H54 (cell line): ENCODE data around the gene ABCA2.

ENCODE experiments used
- DNase-seq: peaks from one replicate; pipeline ENCODE4 v3.0.0; 2011; ENCODE audit warnings: low spot score, mixed read lengths; ENCODE audit not compliant: insufficient read length
- FAIRE-seq: peaks from 3 replicates; lab custom pipeline; 2011; peaks lifted over from hg19 to GRCh38; lab: Jason Lieb, UNC
- POLR2A ChIP-seq: IDR thresholded peaks from 2 replicates; pipeline ENCODE4 v1.6.1; 2011; ENCODE audit warnings: low read depth, mild to moderate bottlenecking, low read length

Gene ABCA2

GRCh38 chr9:136960938-136961275, 67.1 kb downstream of the ABCA2 start:
- DNase-seq (no peak), FAIRE-seq (no peak)
- TF ChIP-seq POLR2A: no peak

GRCh38 chr9:136960212-136960937, 67.7 kb downstream of the ABCA2 start:
- no peak for TF ChIP-seq POLR2A
- FAIRE-seq (no peak), DNase-seq (no peak)

DNA sequence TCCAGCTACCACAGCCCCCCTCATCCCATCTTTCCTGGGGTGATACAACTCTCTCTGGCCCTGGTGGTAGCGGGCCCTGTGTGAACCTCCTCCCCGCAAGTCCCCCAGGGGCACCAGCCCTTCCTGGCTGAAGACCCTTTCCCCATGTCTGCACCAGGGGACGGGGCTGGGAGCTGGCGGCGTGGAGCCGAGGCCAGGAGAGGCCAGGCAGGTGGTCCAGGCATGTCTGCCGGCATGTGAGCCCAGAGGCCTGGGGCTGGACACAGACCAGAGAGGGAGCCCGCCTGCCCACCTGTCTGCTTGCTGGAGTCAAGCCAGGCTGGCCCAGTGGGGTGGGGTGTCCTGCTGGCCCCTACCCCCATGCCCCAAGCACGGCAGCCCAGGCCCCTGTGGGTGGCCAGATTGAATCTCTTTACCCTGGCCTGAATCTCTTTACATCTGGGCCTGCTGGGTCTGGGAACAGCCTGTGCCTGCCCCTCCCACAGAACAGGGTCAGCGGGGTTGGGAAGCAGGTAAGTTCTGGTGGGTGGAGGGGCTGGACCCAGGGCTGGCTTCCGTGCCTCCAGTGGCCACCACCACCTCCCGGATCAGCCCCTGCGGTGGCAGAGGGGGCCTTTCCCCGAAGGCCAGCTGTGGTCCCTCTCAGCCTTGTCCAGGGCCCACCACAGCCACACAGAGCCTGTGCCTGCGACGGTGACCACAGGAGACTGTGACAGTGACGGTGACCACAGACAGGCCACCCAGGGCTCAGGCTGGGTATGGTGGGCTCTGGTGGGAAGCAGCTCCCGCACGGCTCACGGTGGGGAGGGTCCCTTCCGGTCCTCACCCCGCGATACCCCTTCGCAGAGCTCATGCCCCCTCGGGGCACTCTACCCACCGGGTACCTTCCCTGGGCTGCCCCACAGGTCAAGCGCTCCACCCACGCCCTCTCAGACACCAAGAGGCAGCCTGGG, 68.9 kb downstream of the ABCA2 start:
- no peak for TF ChIP-seq POLR2A
- DNase-seq: no peak
- no peak for FAIRE-seq

GRCh38 chr9:136958473-136958872, 69.6 kb downstream of the ABCA2 start:
- FAIRE-seq (no peak), DNase-seq (no peak)
- TF ChIP-seq POLR2A: no peak

GRCh38 chr9:136957901-136958300, 70.1 kb downstream of the ABCA2 start:
- FAIRE-seq (no peak), DNase-seq (no peak)
- TF ChIP-seq POLR2A: no peak

GRCh38 chr9:136957461-136957860, 70.6 kb downstream of the ABCA2 start:
- FAIRE-seq (no peak), DNase-seq (no peak)
- TF ChIP-seq POLR2A: no peak
